Measurements from ENCODE around the gene SMCR8.

GRCh38 chr17:18363101-18364049, 48.3 kb downstream of the SMCR8 start, which contains the start of gene SHMT1:
- TF ChIP-seq CTCF (IDR thresholded peaks at IDR 0.05; ENCODE audit: low read length) (no peak), EZH2 (IDR thresholded peaks at IDR 0.05; ENCODE audit: borderline replicate concordance, low read length) (no peak)
